Transverse colon (tissue), 4 donors: ENCODE results near the gene FCRL2. TPM values are rescaled to one million over a fixed set of nuclear protein-coding genes. Genes with fewer than 3 reads are reported as not detected.

Experiments used
- DNase-seq: peaks from one replicate; pipeline ENCODE4 v3.0.0-alpha.2; 2019
- H3K27ac ChIP-seq, 4 donors: fragments of 200-600 bp; sonication (generic); 2 replicates each; pipeline ENCODE4 v1.5.1; 2016 to 2018; ENCODE audit warnings: inconsistent platforms in 4 of 4
- H3K27me3 ChIP-seq: fragments of 200-600 bp; sonication (generic); 2 replicates; pipeline ENCODE4 v1.5.1; 2017; ENCODE audit warnings: inconsistent platforms
- H3K36me3 ChIP-seq, 4 donors: fragments of 200-600 bp; sonication (generic); 2 replicates each; pipeline ENCODE4 v1.5.1; 2017 to 2019; ENCODE audit warnings: inconsistent platforms in 4 of 4
- H3K4me1 ChIP-seq, 4 donors: fragments of 200-600 bp; sonication (generic); 2 replicates each; pipeline ENCODE4 v1.5.1; 2017 to 2020; ENCODE audit warnings: inconsistent platforms in 4 of 4
- H3K4me3 ChIP-seq, 4 donors: fragments of 200-600 bp; sonication (generic); 1 replicate in 1 of 4; 2 replicates in 3 of 4; pipeline versions ENCODE4 v1.5.1 to v1.6.1; 2017 to 2019; ENCODE audit warnings: inconsistent platforms in 4 of 4
- H3K9me3 ChIP-seq, 2 donors: fragments of 200-600 bp; sonication (generic); 2 replicates each; pipeline ENCODE4 v1.5.1; 2017 to 2019; ENCODE audit warnings: inconsistent platforms in 2 of 2
- EP300 ChIP-seq: sonication (generic); formaldehyde crosslinking; IDR thresholded peaks from one replicate; pipeline ENCODE4 v1.6.1; 2017; ENCODE audit warnings: antibody characterized with exemption, low read depth
- POLR2A ChIP-seq: fragments of 450-650 bp; IDR thresholded peaks from one replicate; pipeline ENCODE4 v1.6.1; 2016; ENCODE audit warnings: antibody characterized with exemption, mild to moderate bottlenecking, moderate library complexity
- POLR2AphosphoS5 ChIP-seq, 3 donors: sonication (generic); formaldehyde crosslinking; IDR thresholded peaks; one replicate each; pipeline ENCODE4 v1.6.1; 2016; ENCODE audit warnings: antibody characterized with exemption in 3 of 3
- WGBS, 2 donors: methylation state at CpG; one replicate each; pipeline ENCODE4 v1.1.5; 2018; ENCODE audit warnings: low coverage in 1 of 2; 5-methylcytosine and 5-hydroxymethylcytosine counted together
- in situ Hi-C, 4 donors: fragments of 200-750 bp; cut with MboI; loops; one replicate each; pipeline versions ENCODE4 v1.15.0 to v1.15.1; 2017; ENCODE audit warnings: low sequenced_read_pairs in 3 of 4, low pct_ligation_motif_present in 1 of 4, low pct_unique_long_range_greater_than_20kb in 1 of 4
- intact Hi-C: fragments of 100-400 bp; cut with DNase I; formaldehyde crosslinking; loops from one replicate; pipeline ENCODE4 v1.15.1; 2023; ENCODE audit warnings: low total_unique reads
- total RNA-seq, 4 donors: library from RNA; depleted of rRNA; stranded (reverse); fragments of >200 nt; gene quantifications; one replicate each; pipeline ENCODE4 v1.1.0, GENCODE V29; 2016
- TF ChIP-seq, protein P1 (sequence below), 5 experiments: fragments of 200-600 bp in 3 of 5; fragments of 450-650 bp in 2 of 5; sonication (generic) in 3 of 5; IDR thresholded peaks; 1 replicate in 2 of 5; 2 replicates in 3 of 5; pipeline ENCODE4 v1.5.1; 2016 to 2017; ENCODE audit warnings: antibody characterized with exemption in 5 of 5, inconsistent platforms in 3 of 5, mild to moderate bottlenecking in 2 of 5, moderate library complexity in 1 of 5

Gene FCRL2
- total RNA-seq, 4 donors from 2014 or later = 0.37 to 10.8 (median 0.41) TPM; not detected in 1

DNA sequence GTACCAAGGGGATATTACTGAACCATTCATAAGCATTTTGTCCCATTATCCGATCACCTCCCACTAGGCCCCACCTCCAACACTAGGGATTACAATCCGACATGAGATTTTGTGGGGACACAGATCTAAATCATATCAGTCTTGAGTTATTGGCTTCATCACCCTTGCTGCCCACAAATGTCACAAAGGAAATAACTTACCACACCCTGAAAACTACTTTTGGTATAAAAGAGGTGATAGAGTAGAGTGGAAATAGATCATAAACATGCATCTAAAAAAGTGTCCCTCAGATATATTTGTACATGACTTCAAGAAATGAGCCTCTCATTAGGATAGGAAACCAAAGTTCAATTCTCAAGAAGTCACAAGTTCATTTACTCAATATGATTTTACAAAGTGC lies 53.8 kb downstream of the FCRL2 start:
- Histone ChIP-seq H3K9me3 (peaks cover 0 to 3% of the 10 kb centered on the region in 2 donors), H3K4me1 (no peaks in the 10 kb centered on the region), H3K27me3 (no peaks in the 10 kb centered on the region), H3K27ac (no peak overlapping the region), H3K36me3 (no peaks in the 10 kb centered on the region), H3K4me3 (no peak overlapping the region)
- intact Hi-C loops (loop anchor here (5.0 kb wide), 1 partner anchor 519 kb away; no protein-coding TSS in a partner anchor), in situ Hi-C loops (no loop called here)
- TF ChIP-seq, protein P1, sequence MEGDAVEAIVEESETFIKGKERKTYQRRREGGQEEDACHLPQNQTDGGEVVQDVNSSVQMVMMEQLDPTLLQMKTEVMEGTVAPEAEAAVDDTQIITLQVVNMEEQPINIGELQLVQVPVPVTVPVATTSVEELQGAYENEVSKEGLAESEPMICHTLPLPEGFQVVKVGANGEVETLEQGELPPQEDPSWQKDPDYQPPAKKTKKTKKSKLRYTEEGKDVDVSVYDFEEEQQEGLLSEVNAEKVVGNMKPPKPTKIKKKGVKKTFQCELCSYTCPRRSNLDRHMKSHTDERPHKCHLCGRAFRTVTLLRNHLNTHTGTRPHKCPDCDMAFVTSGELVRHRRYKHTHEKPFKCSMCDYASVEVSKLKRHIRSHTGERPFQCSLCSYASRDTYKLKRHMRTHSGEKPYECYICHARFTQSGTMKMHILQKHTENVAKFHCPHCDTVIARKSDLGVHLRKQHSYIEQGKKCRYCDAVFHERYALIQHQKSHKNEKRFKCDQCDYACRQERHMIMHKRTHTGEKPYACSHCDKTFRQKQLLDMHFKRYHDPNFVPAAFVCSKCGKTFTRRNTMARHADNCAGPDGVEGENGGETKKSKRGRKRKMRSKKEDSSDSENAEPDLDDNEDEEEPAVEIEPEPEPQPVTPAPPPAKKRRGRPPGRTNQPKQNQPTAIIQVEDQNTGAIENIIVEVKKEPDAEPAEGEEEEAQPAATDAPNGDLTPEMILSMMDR (IDR thresholded peaks at IDR 0.05) = no peak
- no peak for TF ChIP-seq POLR2A
- no peak for TF ChIP-seq EP300
- no peak for TF ChIP-seq POLR2AphosphoS5 (IDR thresholded peaks at IDR 0.05)
- DNase-seq = no peak
- 90% methylated on average over 2 of the region's 2 CpGs; no CpG with 5 or more reads in 1 of the 2 donors for WGBS, 2 donors

DNA sequence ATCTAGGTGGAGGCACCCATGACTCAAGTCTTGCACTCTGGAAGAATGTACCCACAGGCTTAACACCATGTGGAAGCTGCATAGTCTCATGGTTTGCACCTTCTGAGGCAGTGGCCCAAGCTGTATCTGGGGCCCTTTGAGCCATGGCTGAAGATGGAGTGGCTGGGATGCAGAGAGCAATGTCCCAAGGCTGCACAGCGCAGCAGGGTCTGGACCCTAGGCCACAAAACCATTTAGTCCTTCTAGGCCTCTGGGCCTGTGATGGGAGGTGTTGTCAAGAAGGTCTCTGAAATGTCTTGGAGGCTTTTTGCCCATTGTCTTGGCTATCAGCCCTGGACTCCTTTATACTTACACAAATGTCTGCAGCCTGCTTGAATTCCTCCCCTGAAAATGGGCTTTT lies 54.9 kb downstream of the FCRL2 start:
- H3K4me3 ChIP-seq = no peak overlapping the region
- in situ Hi-C loops = no loop called here
- DNase-seq = no peak
- no peaks in the 10 kb centered on the region for H3K36me3 ChIP-seq
- intact Hi-C loops = loop anchor here (5.0 kb wide), 1 partner anchor 520 kb away; no protein-coding TSS in a partner anchor
- WGBS, 2 donors = 80 to 100% methylated on average over 1 of the region's 1 CpG
- TF ChIP-seq EP300 (no peak), POLR2A (no peak), POLR2AphosphoS5 (IDR thresholded peaks at IDR 0.05) (no peak)
- TF ChIP-seq, protein P1 (IDR thresholded peaks at IDR 0.05) = no peak
- no peak overlapping the region for H3K27ac ChIP-seq
- peaks cover 0 to 3% of the 10 kb centered on the region in 2 donors for H3K9me3 ChIP-seq
- H3K27me3 ChIP-seq = no peaks in the 10 kb centered on the region
- no peaks in the 10 kb centered on the region for H3K4me1 ChIP-seq

DNA sequence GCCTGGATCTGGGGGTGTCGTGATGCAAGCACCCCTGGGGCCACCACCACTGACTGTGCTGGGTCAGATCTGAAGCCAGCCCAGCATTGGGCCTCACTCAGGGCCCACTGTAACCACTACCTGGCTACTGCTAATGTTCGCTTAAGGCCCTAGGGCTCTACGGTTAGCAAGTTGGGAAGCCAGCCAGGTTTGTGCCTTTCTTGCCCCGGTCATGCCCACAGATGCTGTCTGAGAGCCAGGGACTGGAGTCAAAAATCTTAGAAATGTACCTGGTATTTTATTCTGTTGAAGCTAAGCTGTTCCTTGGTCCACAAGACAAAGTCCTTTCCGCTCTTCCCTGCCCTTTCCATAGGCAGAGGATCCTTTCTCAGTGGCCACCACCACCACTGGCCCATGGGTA lies 61.2 kb downstream of the FCRL2 start:
- 87% methylated on average over 5 of the region's 5 CpGs; no CpG with 5 or more reads in 1 of the 2 donors for WGBS, 2 donors

DNA sequence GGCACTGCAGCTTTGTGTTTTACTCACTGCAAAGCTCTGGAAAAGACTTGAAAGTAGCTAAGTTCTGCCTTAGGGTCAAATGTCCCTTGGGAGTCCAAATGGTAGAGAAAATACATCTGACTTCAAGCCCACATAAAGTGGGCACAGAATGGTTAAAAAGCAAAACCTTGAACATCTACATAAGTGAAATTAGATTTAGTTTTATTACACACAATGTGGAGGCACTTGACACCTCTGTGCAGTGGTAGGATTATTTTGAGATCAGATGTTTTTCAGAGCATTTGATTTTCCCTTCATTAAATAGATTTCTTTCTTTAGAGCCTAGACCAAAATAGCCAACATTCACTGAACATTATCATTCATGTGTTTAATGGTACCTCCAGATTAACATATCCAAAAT lies 65.1 kb downstream of the FCRL2 start:
- TF ChIP-seq, protein P1 (IDR thresholded peaks at IDR 0.05) = no peak
- TF ChIP-seq POLR2A (no peak), POLR2AphosphoS5 (IDR thresholded peaks at IDR 0.05) (no peak), EP300 (no peak)
- no peaks in the 10 kb centered on the region for H3K9me3 ChIP-seq

More for the DNA sequence above, 61.2 kb downstream of the FCRL2 start:
- Histone ChIP-seq H3K27ac (no peak overlapping the region), H3K36me3 (no peaks in the 10 kb centered on the region), H3K9me3 (no peaks in the 10 kb centered on the region), H3K4me3 (no peak overlapping the region), H3K27me3 (no peaks in the 10 kb centered on the region), H3K4me1 (no peaks in the 10 kb centered on the region)
- DNase-seq = no peak
- intact Hi-C loops (no loop called here), in situ Hi-C loops (no loop called here)
- no peak for TF ChIP-seq POLR2AphosphoS5 (IDR thresholded peaks at IDR 0.05)
- TF ChIP-seq, protein P1 (IDR thresholded peaks at IDR 0.05) = no peak
- TF ChIP-seq POLR2A = no peak
- TF ChIP-seq EP300 = no peak

More for the DNA sequence above, 65.1 kb downstream of the FCRL2 start:
- H3K27ac ChIP-seq = no peak overlapping the region
- intact Hi-C loops = no loop called here
- no peak for DNase-seq
- H3K36me3 ChIP-seq = no peaks in the 10 kb centered on the region
- in situ Hi-C loops = no loop called here
- H3K4me3 ChIP-seq = no peak overlapping the region
- H3K4me1 ChIP-seq = no peaks in the 10 kb centered on the region
- H3K27me3 ChIP-seq = no peaks in the 10 kb centered on the region
